ENCODE results near the gene FGF12. TPM values are rescaled to one million over a fixed set of nuclear protein-coding genes. Genes with fewer than 3 reads are reported as not detected.

Gene FGF12
- polyA plus RNA-seq, 1 of the 3 experiments (the other 2 are of a cell fraction): 0.30 TPM

- TF ChIP-seq NRF1 (IDR thresholded peaks at IDR 0.05; ENCODE audit: low read depth, low read length) (no peak), FOXM1 (IDR thresholded peaks at IDR 0.05; ENCODE audit: low read depth) (no peak), ELF1 (IDR thresholded peaks at IDR 0.05) (no peak), EP300 (IDR thresholded peaks at IDR 0.05; ENCODE audit: borderline replicate concordance in 1 of 2, low read depth in 1 of 2, low read length in 1 of 2) (no peak)
- TF ChIP-seq, protein P1, sequence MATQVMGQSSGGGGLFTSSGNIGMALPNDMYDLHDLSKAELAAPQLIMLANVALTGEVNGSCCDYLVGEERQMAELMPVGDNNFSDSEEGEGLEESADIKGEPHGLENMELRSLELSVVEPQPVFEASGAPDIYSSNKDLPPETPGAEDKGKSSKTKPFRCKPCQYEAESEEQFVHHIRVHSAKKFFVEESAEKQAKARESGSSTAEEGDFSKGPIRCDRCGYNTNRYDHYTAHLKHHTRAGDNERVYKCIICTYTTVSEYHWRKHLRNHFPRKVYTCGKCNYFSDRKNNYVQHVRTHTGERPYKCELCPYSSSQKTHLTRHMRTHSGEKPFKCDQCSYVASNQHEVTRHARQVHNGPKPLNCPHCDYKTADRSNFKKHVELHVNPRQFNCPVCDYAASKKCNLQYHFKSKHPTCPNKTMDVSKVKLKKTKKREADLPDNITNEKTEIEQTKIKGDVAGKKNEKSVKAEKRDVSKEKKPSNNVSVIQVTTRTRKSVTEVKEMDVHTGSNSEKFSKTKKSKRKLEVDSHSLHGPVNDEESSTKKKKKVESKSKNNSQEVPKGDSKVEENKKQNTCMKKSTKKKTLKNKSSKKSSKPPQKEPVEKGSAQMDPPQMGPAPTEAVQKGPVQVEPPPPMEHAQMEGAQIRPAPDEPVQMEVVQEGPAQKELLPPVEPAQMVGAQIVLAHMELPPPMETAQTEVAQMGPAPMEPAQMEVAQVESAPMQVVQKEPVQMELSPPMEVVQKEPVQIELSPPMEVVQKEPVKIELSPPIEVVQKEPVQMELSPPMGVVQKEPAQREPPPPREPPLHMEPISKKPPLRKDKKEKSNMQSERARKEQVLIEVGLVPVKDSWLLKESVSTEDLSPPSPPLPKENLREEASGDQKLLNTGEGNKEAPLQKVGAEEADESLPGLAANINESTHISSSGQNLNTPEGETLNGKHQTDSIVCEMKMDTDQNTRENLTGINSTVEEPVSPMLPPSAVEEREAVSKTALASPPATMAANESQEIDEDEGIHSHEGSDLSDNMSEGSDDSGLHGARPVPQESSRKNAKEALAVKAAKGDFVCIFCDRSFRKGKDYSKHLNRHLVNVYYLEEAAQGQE (IDR thresholded peaks at IDR 0.05; ENCODE audit: low read depth, low read length): no peak
- TF ChIP-seq, protein P2, sequence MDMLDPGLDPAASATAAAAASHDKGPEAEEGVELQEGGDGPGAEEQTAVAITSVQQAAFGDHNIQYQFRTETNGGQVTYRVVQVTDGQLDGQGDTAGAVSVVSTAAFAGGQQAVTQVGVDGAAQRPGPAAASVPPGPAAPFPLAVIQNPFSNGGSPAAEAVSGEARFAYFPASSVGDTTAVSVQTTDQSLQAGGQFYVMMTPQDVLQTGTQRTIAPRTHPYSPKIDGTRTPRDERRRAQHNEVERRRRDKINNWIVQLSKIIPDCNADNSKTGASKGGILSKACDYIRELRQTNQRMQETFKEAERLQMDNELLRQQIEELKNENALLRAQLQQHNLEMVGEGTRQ (IDR thresholded peaks at IDR 0.05; ENCODE audit: borderline replicate concordance, low read depth, low read length): no peak
Observed at GRCh38 chr3:192719964-192720363, 7.4 kb downstream of the FGF12 start (continued).

GRCh38 chr3:192718156-192718555, 9.2 kb downstream of the FGF12 start:
- H3K79me2 ChIP-seq (ENCODE audit: insufficient read depth): no peaks in the 10 kb centered on the region
- no peak overlapping the region for H2AFZ ChIP-seq (ENCODE audit: low read depth)
- H3K27ac ChIP-seq (ENCODE audit: low read depth in 2 of 2, low read length in 1 of 2): no peak overlapping the region
- no peaks in the 10 kb centered on the region for H3F3A ChIP-seq (replicated peaks; ENCODE audit: insufficient read depth)
- H3K4me3 ChIP-seq (ENCODE audit: low read depth in 2 of 2, low read length in 1 of 2): no peak overlapping the region
- no peak for DNase-seq
- H3K27me3 ChIP-seq (ENCODE audit: insufficient read depth): no peaks in the 10 kb centered on the region
- no peak for TF ChIP-seq RFX5 (IDR thresholded peaks at IDR 0.05; ENCODE audit: low read length)
- TF ChIP-seq TCF12 (IDR thresholded peaks at IDR 0.05): no peak
- TF ChIP-seq YY1 (IDR thresholded peaks at IDR 0.05; ENCODE audit: low read depth): no peak
- TF ChIP-seq MEF2A (IDR thresholded peaks at IDR 0.05; ENCODE audit: borderline replicate concordance, low read depth): no peak
- no peak overlapping the region for H3K9ac ChIP-seq
- no peaks in the 10 kb centered on the region for H3K9me2 ChIP-seq
- POLR2A ChIA-PET: no interaction called here
- CTCF ChIA-PET: no interaction called here
- H3K36me3 ChIP-seq (replicated peaks in 1 of 2; ENCODE audit: control insufficient read depth in 1 of 2, insufficient read depth in 2 of 2, low read length in 1 of 2): no peaks in the 10 kb centered on the region
- no peaks in the 10 kb centered on the region for H3K4me1 ChIP-seq (ENCODE audit: control insufficient read depth in 1 of 2, insufficient read depth in 2 of 2, low read depth in 1 of 2, low read length in 1 of 2)
- no peak overlapping the region for H3K4me2 ChIP-seq
- H4K20me1 ChIP-seq (ENCODE audit: insufficient read depth): no peaks in the 10 kb centered on the region
- H3K9me3 ChIP-seq: no peaks in the 10 kb centered on the region
- WGBS (ENCODE audit: low lambda C conversion rate): under 1% methylated on average over 3 of the region's 3 CpGs

DNA sequence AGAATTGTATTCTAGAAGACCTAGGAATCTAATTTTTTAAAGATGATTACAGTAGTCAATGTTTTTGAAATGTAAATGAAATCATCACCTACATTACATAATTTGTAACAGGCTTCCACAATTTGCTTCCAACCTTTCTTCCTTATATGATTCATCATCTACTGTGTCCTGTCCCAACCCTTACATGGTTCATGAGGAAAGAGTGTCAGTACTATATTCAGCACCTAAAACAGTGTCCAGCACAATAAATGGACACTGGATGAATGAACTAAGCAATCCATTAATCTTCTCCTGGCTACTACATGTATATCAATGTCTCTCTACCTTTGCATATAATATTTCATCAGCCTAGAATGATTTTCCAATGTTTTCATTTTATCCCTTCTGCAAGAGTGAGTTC, 12.2 kb downstream of the FGF12 start:
- Histone ChIP-seq H3K9me3 (no peaks in the 10 kb centered on the region; the same call in 1 of the 2 replicates), H4K20me1 (ENCODE audit: insufficient read depth) (no peaks in the 10 kb centered on the region), H3K9ac (no peak overlapping the region), H3F3A (replicated peaks; ENCODE audit: insufficient read depth) (no peaks in the 10 kb centered on the region), H3K4me1 (ENCODE audit: control insufficient read depth in 1 of 2, insufficient read depth in 2 of 2, low read depth in 1 of 2, low read length in 1 of 2) (no peaks in the 10 kb centered on the region), H3K27me3 (ENCODE audit: insufficient read depth) (no peaks in the 10 kb centered on the region), H3K4me3 (ENCODE audit: low read depth in 2 of 2, low read length in 1 of 2) (no peak overlapping the region), H3K27ac (ENCODE audit: low read depth in 2 of 2, low read length in 1 of 2) (no peak overlapping the region), H3K4me2 (no peak overlapping the region), H3K36me3 (replicated peaks in 1 of 2; ENCODE audit: control insufficient read depth in 1 of 2, insufficient read depth in 2 of 2, low read length in 1 of 2) (no peaks in the 10 kb centered on the region), H3K79me2 (ENCODE audit: insufficient read depth) (no peaks in the 10 kb centered on the region), H3K9me2 (no peaks in the 10 kb centered on the region), H2AFZ (ENCODE audit: low read depth) (no peak overlapping the region)
- DNase-seq: no peak
- POLR2A ChIA-PET: no interaction called here
- CTCF ChIA-PET: no interaction called here
- TF ChIP-seq NFIC (IDR thresholded peaks at IDR 0.05; ENCODE audit: borderline replicate concordance): no peak
- no peak for TF ChIP-seq POLR2AphosphoS5 (IDR thresholded peaks at IDR 0.05; ENCODE audit: low read depth, low read length)
- no peak for TF ChIP-seq SMC3 (IDR thresholded peaks at IDR 0.05; ENCODE audit: low read depth, low read length)
- no peak for TF ChIP-seq TAF1 (IDR thresholded peaks at IDR 0.05; ENCODE audit: borderline replicate concordance, low read depth, low read length)
- TF ChIP-seq MXI1 (IDR thresholded peaks at IDR 0.05; ENCODE audit: low read depth, low read length): no peak
- TF ChIP-seq, protein P3, sequence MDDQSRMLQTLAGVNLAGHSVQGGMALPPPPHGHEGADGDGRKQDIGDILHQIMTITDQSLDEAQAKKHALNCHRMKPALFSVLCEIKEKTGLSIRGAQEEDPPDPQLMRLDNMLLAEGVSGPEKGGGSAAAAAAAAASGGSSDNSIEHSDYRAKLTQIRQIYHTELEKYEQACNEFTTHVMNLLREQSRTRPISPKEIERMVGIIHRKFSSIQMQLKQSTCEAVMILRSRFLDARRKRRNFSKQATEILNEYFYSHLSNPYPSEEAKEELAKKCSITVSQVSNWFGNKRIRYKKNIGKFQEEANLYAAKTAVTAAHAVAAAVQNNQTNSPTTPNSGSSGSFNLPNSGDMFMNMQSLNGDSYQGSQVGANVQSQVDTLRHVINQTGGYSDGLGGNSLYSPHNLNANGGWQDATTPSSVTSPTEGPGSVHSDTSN (IDR thresholded peaks at IDR 0.05): no peak
- TF ChIP-seq, protein P4, sequence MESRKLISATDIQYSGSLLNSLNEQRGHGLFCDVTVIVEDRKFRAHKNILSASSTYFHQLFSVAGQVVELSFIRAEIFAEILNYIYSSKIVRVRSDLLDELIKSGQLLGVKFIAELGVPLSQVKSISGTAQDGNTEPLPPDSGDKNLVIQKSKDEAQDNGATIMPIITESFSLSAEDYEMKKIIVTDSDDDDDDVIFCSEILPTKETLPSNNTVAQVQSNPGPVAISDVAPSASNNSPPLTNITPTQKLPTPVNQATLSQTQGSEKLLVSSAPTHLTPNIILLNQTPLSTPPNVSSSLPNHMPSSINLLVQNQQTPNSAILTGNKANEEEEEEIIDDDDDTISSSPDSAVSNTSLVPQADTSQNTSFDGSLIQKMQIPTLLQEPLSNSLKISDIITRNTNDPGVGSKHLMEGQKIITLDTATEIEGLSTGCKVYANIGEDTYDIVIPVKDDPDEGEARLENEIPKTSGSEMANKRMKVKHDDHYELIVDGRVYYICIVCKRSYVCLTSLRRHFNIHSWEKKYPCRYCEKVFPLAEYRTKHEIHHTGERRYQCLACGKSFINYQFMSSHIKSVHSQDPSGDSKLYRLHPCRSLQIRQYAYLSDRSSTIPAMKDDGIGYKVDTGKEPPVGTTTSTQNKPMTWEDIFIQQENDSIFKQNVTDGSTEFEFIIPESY (IDR thresholded peaks at IDR 0.05; ENCODE audit: borderline replicate concordance, low read depth): no peak
- TF ChIP-seq RXRA (IDR thresholded peaks at IDR 0.05; ENCODE audit: borderline replicate concordance, low read depth): no peak
- no peak for TF ChIP-seq MEF2A (IDR thresholded peaks at IDR 0.05; ENCODE audit: borderline replicate concordance, low read depth)
- TF ChIP-seq SIN3A (IDR thresholded peaks at IDR 0.05; ENCODE audit: borderline replicate concordance, low read depth, low read length): no peak
- no peak for TF ChIP-seq TEAD4 (IDR thresholded peaks at IDR 0.05; ENCODE audit: borderline replicate concordance, insufficient read depth)
- no peak for TF ChIP-seq FOXJ3 (CRISPR knock-in tag; IDR thresholded peaks at IDR 0.05)
- no peak for TF ChIP-seq RAD21 (IDR thresholded peaks at IDR 0.05; ENCODE audit: low read length)
